Stimulated activated CD8-positive, alpha-beta memory T cell treated with anti-CD3 and anti-CD28 coated beads, Interleukin-4, amount 100 ng/mL, for 24 hours (primary cell): ENCODE measurements around the gene CYB5R4.

ENCODE experiments used
- DNase-seq: peaks from one replicate; pipeline ENCODE4 v3.0.0-alpha.2; 2020; ENCODE audit warnings: low read depth

CYB5R4 gene, protein sequence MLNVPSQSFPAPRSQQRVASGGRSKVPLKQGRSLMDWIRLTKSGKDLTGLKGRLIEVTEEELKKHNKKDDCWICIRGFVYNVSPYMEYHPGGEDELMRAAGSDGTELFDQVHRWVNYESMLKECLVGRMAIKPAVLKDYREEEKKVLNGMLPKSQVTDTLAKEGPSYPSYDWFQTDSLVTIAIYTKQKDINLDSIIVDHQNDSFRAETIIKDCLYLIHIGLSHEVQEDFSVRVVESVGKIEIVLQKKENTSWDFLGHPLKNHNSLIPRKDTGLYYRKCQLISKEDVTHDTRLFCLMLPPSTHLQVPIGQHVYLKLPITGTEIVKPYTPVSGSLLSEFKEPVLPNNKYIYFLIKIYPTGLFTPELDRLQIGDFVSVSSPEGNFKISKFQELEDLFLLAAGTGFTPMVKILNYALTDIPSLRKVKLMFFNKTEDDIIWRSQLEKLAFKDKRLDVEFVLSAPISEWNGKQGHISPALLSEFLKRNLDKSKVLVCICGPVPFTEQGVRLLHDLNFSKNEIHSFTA

DNA sequence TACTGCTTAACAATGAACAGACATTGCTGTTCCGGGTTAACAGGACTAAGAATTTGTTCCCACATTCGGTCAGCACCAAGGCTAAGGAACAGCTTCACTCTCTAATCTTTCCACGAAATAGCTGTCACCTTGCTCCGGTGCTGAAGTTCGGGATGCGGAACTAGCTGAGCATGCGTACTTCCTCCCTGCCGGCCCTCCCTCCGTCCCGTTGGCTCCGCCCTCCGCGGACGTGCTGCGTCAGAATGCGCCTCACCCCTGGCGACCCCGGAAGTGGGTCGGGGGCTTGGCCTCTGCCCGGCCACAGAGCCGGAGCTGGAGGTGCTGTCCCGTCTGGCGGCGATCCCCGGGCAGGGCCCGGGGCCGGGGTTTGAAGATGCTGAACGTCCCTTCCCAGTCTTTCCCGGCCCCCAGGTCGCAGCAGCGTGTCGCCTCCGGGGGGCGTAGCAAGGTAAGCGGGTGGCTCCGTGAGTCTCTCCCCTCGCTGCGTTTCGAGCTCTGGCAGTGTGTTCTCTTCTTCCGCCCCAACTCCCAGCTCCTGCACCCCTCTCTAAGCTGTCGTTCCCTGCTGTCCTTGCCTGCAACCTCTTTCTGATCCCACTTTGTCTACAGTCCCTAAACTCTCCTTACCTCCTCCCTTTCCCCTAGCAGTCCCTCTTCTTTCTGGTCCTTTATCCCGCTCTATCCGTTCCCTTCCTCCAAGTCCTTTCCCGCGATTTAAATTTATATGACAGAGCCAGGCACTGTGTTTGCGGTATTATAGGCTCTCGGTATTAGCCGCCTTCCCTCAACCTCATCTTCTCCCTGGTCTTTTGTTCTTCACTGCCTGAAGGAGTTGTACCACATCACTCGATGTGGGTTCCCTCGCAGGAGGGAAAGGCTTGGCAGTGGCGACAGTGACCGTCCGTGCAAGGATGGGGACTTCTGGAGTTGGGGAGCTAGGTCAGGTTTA, at the start of gene CYB5R4:
TSS of gene CYB5R4 (plus strand) at position 280 of the 949 bp plus-strand sequence. CDS start at position 374, 94 bp downstream.
- DNase-seq: peak; percentile 92

DNA sequence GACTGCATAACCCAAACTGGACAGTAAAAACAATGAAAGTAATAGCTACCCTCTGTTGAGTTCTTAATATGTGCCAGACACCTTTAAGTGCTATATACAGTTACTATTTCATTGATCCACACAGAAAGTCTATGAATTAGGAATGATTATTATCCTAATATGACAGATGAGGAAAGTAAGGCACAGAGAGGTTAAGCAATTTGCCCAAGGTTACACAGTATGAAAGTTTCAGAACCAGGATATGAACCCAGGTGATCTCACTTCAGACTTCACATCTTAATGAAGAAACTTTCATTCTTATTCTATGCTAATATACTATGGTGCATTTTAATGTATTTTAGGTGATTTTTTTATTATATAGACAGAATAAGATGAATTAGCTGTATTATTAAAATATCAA, 46.9 kb upstream of the CYB5R4 start:
- DNase-seq: no peak

DNA sequence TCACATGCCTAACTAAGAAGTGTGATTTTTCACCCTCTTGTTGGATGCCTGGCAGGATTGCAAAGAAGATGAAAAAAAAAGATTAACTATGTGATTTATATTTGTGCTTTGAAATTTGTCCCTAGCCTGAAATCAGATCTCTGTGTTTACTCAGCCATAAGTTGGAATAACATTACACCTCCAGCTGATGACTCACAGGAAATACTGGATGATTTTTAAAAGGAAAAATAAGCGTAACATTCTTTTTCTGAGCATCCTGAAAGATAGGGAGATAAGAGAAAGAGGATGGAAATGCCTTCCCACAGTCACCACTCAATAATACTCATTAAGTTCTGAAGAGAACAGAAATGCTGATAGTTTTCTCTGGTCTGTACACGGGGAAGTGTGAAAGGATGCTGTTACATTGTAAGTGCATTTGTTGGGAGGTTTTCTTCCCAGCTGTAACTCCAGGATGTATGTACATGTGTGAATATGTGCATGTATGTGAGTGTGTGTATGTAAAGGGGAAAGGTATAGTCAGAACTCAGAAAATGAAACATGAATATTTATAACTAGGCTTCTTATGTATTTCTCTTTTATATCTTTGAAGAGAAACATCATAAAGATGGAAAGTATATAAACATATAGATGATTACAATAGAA, 43.7 kb upstream of the CYB5R4 start:
- DNase-seq: no peak

DNA sequence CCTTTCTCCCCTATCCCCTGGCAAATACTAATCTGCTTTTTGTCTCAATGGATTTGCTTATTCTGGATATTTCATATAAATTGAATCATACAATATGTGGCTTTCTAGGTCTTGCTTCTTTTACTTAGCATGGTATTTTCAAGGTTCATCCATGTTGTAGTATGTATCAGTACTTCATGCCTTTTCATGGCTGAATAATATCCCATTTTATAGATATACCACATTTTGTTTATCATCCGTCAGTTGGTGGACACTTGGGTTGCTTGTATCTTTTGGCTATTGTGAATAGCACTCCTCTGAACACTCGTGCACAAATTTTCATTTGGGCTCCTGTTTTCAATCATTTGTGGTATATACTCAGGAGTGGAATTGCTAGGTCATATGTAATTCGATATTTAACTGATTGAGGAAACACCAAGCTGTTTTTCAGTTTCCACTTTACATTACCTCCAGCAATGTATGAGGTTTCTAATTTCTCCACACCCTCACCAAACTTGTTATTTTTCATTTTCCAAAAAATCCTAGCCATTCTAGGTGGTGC, 36.8 kb upstream of the CYB5R4 start:
- no peak for DNase-seq

DNA sequence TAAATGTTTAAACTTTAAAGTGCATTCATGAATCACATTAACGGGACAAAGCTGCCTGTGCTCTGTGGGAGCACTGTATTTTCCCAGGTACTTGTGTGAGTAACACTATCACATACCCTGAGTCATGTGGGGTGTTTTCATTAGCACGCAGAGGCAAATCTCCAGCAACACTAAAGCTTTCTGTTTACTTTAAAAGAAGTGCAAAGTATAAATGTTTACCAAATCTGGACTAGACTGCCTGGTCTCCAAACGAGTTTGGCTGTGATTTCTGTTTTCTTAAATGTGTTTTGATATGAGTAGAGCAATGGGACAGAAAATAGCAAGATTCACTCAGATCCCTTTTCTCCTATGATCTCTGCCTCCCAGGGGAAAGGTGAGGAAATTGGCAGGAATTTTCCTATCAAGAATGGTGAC, 35.1 kb upstream of the CYB5R4 start:
- no peak for DNase-seq

DNA sequence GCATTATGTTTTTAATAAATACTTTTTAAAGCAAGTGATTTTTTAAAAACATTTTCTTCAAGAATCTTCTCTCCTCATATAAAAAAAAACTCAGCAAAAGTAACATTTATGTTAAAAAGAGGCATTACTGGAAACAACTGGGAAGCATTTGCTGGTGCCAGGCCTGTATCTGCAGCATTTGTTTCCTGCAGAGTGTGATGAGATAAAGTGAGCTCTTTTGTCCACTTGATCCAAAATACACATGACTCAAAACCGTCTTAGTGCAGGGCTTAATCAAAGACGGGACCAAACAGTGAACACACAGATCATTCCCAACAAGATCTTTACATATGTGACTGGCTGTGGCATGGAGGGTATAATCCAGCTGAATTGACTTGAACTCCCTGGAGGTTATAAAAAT, 34.7 kb upstream of the CYB5R4 start:
- no peak for DNase-seq

DNA sequence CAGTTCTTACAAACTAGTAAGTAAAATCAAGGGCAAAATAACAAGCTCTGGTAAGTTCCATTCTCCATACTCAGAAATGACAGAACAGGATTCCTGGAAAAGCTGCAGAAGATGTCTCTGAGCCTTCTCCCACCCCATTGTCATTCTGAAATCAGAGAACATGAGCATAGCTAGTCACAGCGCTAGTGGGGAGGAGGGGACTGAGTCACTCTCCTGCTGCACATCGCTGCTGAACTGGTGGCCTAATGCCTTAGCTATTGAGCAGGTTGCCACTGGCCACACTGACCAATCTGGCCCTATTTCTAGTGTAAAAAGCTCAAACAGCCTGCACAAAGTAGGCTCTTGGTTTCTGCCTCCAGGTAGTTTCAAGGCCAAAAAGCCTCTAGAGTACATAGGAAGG, 32.4 kb upstream of the CYB5R4 start:
- DNase-seq: no peak

DNA sequence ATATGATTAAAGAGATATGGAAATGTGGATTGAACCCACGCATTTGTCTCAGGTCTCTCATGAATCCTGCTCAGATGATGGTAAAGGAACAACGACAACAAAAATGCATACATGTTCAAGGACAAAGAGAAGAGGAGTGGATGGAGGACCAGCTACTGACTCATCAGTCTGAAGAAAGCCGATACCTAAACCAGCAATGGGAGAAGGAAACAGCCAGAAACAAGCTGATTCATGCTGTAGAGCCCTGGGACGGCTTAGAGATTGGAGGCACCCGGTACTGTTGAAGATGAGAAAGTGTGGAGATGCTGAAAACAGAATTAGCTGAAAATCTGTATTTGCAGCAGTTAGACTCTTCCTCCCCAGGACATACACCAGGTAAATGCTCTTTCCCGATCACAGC, 20.8 kb upstream of the CYB5R4 start:
- no peak for DNase-seq

DNA sequence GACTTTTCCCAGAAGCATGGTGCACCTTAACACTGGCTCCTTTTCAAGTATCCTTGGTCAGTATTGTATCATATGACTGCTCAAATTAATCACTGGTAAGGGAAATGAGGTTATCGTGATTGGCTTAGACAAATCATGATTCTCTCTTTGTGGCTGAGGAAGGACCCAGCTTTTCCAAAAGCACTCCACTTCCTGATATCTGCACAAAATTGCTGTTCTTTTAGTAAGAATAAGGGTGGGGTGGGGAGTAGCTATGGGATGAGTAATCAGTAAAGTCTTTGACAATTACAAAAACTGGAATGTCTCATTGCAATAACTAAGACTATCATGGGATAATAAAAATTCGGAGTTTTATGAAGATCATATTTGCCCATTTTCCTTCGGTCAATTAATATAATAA, 15.3 kb upstream of the CYB5R4 start:
- DNase-seq: no peak

DNA sequence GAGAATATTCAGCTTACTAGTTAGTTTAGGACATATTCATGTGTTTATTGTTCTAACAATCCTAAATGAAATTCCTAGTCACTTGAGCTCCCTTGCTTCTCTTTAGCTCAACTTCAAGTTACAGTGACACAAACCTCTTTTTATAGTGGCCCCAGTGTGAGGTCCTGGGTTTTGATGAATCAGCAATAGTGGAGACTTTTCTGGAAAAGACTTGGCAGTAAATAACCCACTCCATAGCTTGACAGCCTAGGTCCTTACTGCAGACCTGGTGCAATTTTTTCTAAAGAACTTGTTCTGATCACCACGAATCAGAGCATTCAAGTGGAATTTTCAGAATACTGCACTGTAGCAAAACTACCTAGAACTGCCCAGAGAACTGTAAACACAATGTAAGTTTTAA, 13.2 kb upstream of the CYB5R4 start:
- DNase-seq: no peak

DNA sequence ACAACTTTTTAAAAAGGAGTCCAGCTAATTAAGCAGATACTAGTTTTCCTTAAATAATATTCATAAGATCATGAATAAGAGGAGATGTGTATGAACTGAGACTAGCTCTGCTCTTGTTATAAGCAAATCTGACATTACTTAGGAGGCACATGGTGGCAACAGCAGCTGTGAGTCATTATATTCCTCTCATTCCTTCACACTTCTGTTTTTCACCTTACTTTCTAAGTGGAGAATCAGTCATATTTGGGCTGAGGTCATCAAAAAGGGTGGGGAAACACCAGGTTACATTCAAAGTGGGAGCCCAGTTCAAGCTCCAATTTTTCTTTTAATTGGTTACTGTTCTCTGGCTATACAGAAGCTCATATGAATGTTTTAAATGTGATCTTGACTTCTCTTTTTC, 12.3 kb upstream of the CYB5R4 start:
- no peak for DNase-seq

DNA sequence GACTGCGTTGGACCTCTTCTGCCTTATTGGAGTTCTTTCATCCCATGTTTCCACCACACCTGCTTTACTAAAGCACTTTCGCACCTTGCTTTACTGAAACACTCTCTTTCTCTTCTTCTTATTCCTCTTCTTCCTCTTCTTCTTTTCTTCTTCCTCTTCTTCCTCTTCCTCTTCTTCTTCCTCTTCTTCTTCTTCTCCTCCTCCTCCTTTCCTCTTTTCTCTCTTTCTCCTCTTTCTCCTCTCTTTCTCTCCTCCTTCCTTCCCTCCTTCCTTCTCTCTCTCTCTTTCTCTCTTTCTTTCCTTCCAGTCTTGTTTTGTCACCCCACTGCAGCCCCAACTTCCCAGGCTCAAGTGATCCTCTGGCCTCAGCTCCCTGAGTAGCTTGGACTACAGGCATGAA, 10.4 kb upstream of the CYB5R4 start:
- DNase-seq: no peak

DNA sequence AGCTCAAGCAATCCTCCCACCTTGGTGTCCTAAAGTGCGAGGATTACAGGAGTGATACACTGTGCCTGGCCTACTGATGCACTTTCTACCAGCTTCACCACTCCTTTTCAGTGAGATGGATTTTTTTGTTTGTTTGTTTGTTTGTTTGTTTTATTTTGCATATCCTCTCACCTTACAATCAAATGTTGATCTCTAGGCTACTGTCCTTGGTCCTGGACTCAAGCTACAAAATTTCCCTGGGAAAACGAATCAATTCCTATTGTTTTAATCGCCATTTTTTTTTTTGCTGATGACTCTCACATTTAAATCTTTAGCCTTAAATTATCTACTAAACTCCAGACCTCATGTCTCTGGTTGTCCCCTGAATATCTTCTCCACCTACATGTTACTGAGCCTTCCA, 9.9 kb upstream of the CYB5R4 start:
- no peak for DNase-seq

DNA sequence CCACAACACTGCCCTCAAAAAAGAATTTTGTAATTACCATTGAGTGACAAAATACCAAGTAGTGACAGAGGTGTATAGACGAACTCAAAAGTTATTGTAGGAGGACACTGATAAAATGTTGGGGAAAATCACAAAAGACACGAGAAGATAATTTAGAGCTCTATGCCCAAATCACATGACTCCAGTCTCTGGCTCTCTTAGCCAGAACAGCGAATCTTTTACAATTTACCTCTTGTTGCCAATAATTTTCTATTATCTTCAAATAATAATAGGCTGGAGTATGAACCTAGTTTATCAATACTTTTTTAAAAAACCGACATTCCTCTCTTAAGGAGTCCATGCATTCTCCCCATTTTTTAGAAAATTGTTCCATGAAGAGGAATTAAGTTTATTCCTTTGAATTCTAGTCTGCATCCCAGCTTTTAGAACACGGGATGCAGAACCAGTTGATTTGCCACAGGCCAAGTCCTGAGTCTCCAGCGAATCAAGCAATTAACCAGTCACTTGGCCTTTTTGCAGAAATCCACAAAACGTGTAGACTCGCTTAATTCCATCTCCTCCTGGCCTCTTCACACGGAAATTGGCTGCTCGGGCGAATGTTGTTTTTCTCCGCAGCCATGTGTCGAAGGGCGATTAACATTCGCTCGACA, 6.8 kb upstream of the CYB5R4 start:
- DNase-seq: no peak

DNA sequence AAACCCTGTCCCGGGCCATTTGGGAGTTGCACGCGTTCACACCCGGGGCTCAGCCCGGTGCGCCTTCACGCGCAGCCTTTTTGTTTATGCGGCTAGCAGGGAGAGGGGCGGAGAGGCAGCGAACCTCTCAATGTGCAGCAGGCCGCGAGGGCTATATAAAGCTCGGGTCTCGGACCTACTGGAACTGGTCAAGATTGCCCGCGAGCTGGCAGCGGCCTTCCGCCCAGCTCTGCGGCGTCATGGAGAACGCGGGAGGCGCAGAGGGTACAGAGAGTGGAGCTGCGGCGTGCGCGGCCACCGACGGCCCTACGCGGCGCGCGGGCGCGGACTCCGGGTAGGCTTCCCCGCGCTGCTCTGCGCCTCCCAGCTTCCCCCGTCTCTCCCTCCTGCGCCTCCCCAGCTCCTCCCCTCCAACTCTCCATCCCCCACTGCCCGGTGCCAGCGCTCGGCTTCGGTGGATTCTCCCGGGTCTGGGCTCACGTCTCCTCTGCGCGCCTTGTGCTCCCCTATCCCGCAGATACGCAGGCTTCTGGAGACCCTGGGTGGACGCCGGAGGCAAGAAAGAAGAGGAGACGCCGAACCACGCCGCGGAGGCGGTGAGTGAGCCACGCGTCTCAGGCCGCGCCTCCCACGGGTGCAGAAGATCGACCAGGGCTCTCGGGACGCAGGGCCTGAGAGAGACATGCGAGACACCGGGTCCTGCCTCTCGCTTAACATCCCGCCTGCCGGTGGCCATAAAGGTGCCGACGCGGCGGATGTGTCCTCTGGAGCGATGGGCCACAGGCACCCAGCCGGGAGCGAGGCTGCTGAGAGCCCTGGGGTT, 6.1 kb upstream of the CYB5R4 start, which contains the start of gene RIPPLY2:
TSS of gene RIPPLY2 (plus strand) at position 183 of the 823 bp plus-strand sequence. CDS start at position 240, 57 bp downstream.
- DNase-seq: no peak

DNA sequence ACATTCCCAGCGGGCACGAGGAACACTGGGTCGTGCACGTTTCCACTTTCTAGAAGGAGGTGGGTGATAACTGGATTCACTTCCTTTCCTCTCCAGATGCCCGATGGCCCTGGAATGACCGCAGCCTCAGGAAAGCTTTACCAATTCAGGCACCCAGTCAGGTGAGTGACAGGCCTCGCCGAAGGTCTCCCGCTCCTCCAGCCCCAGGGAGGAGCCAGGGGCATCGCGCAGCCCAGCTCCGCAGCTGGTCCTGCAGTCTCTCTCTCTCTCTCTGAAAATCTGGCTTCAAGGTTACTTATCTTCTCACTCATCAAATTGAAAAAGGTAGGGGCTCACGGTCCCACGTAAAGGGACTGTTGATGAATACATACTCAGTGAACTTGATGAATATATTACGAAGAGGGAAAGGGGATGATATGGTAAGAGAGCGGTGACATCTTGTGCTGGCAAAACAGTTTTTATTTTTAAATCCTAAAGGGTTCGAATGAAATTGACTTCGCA, 5.4 kb upstream of the CYB5R4 start:
- DNase-seq: no peak

DNA sequence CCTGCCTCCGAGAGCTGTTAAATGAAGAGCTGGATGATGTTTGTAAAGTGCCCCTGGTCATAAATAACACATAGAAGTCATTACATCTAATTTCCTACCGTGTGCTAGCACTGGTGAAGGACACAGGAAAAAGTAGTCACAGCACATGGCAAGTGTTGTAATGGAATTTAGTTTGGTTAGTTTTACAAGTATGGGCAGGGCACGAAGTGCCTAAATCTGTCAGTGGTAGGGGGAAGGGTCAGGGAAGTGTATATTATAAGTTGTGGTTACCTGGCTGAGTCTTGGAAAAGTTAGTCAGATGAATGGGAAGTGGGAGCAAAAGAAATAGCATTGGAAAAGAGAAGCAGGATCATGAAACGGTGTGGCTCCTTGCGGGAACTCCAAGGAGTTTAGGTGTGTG, 4.7 kb upstream of the CYB5R4 start:
- DNase-seq: no peak

DNA sequence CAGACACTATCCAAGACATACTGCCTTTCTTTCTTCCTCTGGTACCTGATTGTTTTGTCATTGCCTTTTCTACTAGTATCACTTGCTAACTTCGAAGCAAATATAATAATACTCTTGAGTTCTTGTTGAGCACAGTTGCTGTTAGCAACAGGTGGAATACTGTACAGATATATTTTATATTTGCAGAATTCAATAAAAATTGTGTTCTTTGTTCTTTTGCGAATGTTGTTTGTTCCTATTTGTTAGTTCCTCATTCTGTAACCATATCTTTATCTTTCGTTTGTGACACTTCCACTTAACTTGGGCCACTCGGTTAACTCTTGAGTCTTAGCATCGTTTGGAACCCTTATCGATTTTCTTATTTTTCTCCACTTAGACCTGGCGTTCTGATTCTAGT, 868 bp downstream of the CYB5R4 start:
- DNase-seq: no peak

DNA sequence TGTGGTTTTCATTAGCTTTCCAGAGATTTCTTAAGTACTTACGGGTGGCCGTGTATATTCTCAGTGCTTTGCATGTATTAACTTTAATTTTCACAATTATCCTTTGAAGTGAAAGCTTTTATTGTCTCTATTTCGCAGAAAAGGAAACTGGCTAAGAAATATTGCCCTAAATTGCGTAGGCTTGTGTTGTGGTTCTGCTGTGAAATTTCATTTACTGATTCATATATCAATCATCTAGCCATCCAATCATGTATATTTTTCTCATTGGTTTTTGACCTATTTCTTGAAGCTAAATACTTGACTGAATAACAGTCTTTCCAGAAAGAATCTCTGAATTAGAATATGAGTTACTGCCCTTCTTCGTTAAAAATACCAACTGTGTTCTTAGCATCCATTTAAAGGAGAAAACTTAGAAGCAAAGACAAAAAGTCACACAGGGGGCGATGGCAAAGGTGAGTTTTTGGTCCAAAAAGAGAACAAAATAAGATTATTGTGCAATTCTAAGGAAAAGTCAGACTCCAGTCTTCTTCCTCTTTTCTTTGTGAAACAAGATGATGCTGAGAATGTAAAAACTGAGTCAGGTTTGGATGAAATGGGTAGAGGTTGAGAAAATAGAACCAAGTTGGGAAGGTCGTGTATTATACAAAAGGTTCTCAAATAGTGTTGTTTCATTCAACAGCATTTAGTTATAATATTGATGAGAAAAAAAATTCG, 1.4 kb downstream of the CYB5R4 start:
- DNase-seq: no peak
